Activated CD4-positive, CD25-positive, alpha-beta regulatory T cell treated with anti-CD3 and anti-CD28 coated beads, Interleukin-2, amount 50 U/mL, for 72 hours (primary cell): ENCODE data around the gene ARF4.

Experiments used
- DNase-seq: peaks from one replicate; pipeline ENCODE4 v3.0.0; 2021

The ARF4 gene

GRCh38 chr3:57575966-57576626, 21.0 kb downstream of the ARF4 start:
- DNase-seq = no peak

- DNase-seq = no peak
These were observed 25.0 kb downstream of the ARF4 start for GRCh38 chr3:57572096-57572495.

DNA sequence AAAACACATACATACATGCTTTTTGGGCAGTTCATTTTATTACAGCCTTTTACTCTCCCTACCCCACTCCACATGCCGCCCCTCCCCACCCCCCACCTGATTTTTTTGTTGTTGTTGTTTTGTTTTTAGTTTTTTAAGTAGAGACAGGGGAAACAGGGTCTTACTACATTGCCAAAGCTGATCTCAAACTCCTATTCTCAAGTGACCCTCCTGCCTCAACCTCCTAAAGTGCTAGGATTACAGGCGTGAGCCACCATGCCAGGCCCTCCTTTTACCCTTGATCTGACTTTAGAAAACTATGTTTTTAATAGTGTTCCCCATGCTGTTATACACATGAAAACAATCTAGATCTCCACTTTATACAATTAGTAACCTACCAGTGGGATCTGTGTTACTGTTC, 26.3 kb downstream of the ARF4 start:
- DNase-seq = no peak

- no peak for DNase-seq
These were observed 27.2 kb downstream of the ARF4 start for GRCh38 chr3:57569859-57570450.

DNA sequence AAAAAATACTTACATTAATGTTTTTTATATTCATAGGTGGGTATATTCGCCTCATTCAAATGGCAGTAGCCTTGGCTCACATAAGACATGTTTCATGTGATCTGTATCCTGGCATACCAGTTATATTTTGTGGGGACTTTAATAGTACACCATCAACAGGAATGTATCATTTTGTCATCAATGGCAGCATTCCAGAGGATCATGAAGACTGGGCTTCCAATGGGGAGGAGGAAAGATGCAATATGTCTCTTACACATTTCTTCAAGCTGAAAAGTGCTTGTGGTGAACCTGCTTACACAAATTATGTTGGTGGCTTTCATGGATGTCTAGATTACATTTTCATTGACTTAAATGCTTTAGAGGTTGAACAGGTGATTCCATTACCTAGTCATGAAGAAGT, 37.6 kb downstream of the ARF4 start:
- DNase-seq = no peak

GRCh38 chr3:57557085-57557537, 40.0 kb downstream of the ARF4 start:
- peak; percentile 53 for DNase-seq

DNA sequence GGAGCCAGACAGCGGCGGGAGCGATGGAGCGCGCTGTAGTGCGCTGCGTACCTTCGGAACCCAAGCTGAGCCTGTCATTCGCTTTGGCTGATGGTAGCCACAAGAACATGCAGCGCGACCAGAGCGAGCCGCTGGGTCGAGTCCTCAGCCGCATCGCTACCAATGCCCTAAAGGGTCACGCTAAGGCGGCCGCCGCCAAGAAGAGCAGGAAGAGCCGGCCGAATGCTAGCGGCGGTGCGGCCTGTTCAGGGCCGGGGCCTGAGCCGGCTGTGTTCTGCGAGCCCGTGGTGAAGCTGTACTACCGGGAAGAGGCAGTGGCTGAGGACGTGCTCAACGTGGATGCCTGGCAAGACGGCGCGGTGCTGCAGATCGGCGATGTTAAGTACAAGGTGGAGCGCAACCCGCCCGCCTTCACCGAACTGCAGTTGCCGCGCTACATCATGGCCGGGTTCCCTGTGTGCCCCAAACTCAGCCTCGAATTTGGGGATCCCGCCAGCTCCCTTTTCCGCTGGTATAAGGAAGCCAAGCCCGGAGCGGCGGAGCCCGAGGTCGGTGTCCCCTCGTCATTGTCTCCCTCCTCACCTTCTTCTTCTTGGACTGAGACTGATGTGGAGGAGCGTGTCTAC, 40.6 kb downstream of the ARF4 start:
- DNase-seq = peak; percentile 53

- DNase-seq = peak; percentile 80
These were observed 41.2 kb downstream of the ARF4 start, which contains the start of gene PDE12 for GRCh38 chr3:57555738-57556458. TSS of gene PDE12 (plus strand) at chr3:57556274. CDS start at chr3:57556380, 106 bp downstream.

DNA sequence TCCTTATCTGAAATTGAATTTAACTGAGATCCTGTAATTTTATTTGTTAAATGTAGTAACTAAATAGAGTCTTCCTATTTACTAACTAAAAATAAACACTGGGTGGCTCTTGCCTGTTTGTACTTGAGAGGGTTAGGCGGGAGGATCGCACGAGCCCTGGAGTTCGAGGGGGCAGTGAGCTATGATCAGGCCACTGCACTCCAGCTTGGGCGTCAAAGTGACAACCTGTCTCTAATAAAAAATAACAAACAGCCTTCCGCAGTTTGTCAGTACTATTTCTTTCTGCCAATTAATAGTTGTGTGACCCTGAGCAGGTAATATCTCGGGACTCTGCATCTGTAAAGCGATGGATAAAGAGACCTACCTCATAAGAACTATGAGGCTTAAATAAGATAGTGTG, 41.8 kb downstream of the ARF4 start:
- DNase-seq = no peak

DNA sequence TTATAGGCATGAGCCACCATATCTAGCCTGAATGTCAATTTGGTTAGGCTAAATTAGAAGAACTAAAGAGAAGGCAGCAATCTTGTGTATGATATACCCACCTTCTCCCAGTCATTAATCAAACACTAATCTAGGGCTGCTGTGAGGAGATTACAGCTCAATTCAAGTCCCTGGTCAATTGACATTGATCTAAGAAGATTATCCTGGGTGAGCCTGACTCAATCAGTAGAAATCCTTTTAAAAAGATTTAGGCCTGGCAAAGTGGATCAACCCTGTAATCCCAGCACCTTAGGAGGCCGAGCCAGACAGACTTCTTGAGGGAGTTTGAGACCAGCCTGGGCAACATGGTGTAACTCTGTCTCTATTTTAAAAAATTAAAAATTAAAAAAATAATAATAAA, 50.5 kb downstream of the ARF4 start:
- no peak for DNase-seq

- DNase-seq = no peak
These were observed 51.4 kb downstream of the ARF4 start for GRCh38 chr3:57545636-57546268.

DNA sequence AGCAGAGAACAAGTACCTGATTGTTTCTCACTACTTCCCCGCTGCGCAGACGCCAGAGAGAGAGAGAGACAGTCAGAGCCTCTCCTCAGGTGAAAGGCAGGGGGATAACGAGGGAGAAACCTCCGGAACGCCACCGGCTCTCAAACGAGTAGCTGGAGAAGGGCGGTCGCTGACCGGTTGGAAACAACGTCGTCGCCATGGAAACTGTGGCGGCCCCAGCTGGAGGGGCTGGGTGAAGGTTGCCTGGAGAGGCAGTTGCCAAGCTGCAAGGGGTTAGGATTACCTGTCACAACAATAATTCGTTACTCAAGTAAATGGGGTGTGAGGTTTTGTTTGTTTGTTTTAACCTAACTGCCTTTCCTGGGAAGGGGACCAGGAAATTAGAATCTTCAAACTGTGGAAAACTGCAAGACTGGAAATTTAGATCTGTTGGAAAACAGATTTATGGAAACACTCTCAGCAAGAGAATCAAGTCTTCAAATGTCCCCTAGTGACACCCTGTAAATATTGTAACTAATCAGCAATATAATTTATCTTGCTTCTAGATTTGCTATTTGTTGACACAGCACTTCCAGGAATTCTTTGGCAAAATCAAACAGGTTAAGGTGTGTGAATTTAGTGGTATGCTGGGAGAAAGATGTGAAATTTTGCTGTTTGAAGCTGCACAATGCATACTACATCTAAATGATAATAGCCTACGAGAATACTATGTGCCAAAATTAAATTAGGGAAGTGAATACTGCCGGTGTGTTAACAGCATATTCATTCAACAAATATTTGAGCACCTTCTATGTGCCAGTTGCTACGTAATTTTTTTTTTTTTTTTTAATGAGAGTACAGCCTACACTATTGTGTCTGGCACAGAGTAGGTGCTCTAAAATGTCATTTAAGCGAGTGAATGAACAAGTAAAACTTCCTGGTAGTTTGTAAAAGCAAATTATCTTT, 52.7 kb downstream of the ARF4 start, which contains the start of gene DNAH12:
TSS of gene DNAH12 (minus strand) at position 164 of the 945 bp plus-strand sequence. CDS start 1,474 bp downstream, outside the sequence.
- DNase-seq = no peak

DNA sequence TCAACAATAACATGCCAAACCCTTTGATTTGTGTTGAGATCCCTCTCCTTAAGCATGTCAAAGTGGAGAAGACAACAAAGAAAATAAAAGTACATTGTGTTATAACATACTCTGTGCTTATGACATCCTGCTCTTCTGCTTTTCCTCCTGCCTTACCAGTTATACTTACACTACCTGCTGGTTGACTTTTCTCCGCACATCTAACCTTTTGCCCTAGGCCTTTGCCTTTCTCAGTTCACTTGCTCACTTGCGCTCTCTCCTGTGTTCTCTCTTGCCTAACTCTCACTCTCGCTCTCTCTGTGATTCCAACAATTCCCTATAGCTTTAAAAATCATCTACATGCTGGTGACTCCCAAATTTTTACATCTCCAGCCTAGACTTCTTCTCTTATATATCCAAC, 58.7 kb downstream of the ARF4 start:
- DNase-seq = no peak

- DNase-seq = no peak
These were observed 67.0 kb downstream of the ARF4 start for GRCh38 chr3:57530071-57530608.
